WTC11 (cell line): Measurements from ENCODE around the gene MDN1. TPM values are rescaled to one million over a fixed set of nuclear protein-coding genes. Genes with fewer than 3 reads are reported as not detected.

Experiments used
- ATAC-seq: fragments of 200-7000 bp; cut with Tn5 transposase; 2 replicates; pipeline ENCODE4 v1.10.0; 2021; ENCODE audit warnings: mild to moderate bottlenecking, moderate library complexity
- CTCF ChIA-PET: fragments of 300-600 bp; sonication (Branson Sonifier 250); formaldehyde crosslinking; loops from one replicate; lab custom pipeline; 2021; ENCODE audit warnings: antibody characterized with exemption; lab: Charles Lee
- POLR2A ChIA-PET: fragments of 350-600 bp; sonication (Branson Sonifier 250); formaldehyde crosslinking; loops from one replicate; lab custom pipeline; 2021; ENCODE audit warnings: antibody characterized with exemption; lab: Charles Lee
- DNase-seq: peaks from one replicate; pipeline ENCODE4 v3.0.0; 2021; ENCODE audit warnings: low spot score
- H3K27ac Mint-ChIP-seq: 2 replicates; pipeline ENCODE4 v1.8.0; 2021; ENCODE audit warnings: mixed read lengths
- H3K27me3 Mint-ChIP-seq: 2 replicates; pipeline ENCODE4 v1.8.0; 2021; ENCODE audit warnings: low read depth, mild to moderate bottlenecking, moderate library complexity, mixed read lengths
- H3K36me3 Mint-ChIP-seq: 2 replicates; pipeline ENCODE4 v1.8.0; 2021; ENCODE audit warnings: mixed read lengths
- H3K4me1 Mint-ChIP-seq: 2 replicates; pipeline ENCODE4 v1.8.0; 2022; ENCODE audit warnings: mixed read lengths
- H3K4me3 Mint-ChIP-seq: 2 replicates; pipeline ENCODE4 v1.8.0; 2021; ENCODE audit warnings: mild to moderate bottlenecking, moderate library complexity, mixed read lengths
- H3K9me3 Mint-ChIP-seq: 2 replicates; pipeline ENCODE4 v1.8.0; 2021; ENCODE audit warnings: mixed read lengths
- ATF2 ChIP-seq: sonication (generic); formaldehyde crosslinking; IDR thresholded peaks from 2 replicates; pipeline ENCODE4 v1.8.1; 2022; ENCODE audit warnings: low read depth, missing genetic modification reagents, borderline replicate concordance
- CTCF ChIP-seq: fragments of 200-600 bp; IDR thresholded peaks from 2 replicates; pipeline ENCODE4 v1.8.0; 2022; ENCODE audit warnings: antibody characterized with exemption
- GABPB1 ChIP-seq: sonication (generic); formaldehyde crosslinking; IDR thresholded peaks from 2 replicates; pipeline ENCODE4 v1.8.1; 2023; ENCODE audit warnings: mild to moderate bottlenecking, missing genetic modification reagents
- GRHL2 ChIP-seq: fragments of 250-450 bp; sonication (Bioruptor Pico); IDR thresholded peaks from 2 replicates; pipeline ENCODE4 v1.8.0; 2022; ENCODE audit warnings: mild to moderate bottlenecking, moderate library complexity; ENCODE audit not compliant: insufficient replicate concordance, severe bottlenecking
- HMGA2 ChIP-seq: fragments of 250-450 bp; sonication (Bioruptor Pico); IDR thresholded peaks from 2 replicates; pipeline ENCODE4 v1.4.0; 2021; ENCODE audit warnings: mild to moderate bottlenecking, moderate library complexity
- IRF1 ChIP-seq: sonication (generic); formaldehyde crosslinking; IDR thresholded peaks from 2 replicates; pipeline ENCODE4 v1.8.0; 2023; ENCODE audit warnings: missing genetic modification reagents
- JUN ChIP-seq: sonication (generic); formaldehyde crosslinking; IDR thresholded peaks from 2 replicates; pipeline ENCODE4 v1.8.0; 2023; ENCODE audit warnings: mild to moderate bottlenecking, missing genetic modification reagents
- MLX ChIP-seq: sonication (generic); formaldehyde crosslinking; IDR thresholded peaks from 2 replicates; pipeline ENCODE4 v1.8.1; 2023; ENCODE audit warnings: mild to moderate bottlenecking, missing genetic modification reagents, moderate library complexity
- OVOL2 ChIP-seq: fragments of 250-450 bp; sonication (Bioruptor Pico); IDR thresholded peaks from 2 replicates; pipeline ENCODE4 v1.9.0; 2021; ENCODE audit warnings: mild to moderate bottlenecking, borderline replicate concordance
- TP53 ChIP-seq: sonication (generic); formaldehyde crosslinking; IDR thresholded peaks from 2 replicates; pipeline ENCODE4 v1.8.1; 2023; ENCODE audit warnings: mild to moderate bottlenecking, missing genetic modification reagents
- ZNF263 ChIP-seq: sonication (generic); formaldehyde crosslinking; IDR thresholded peaks from 2 replicates; pipeline ENCODE4 v1.8.1; 2022; ENCODE audit warnings: low read depth, mild to moderate bottlenecking, moderate library complexity, missing genetic modification reagents
- ZNF416 ChIP-seq: fragments of 250-450 bp; sonication (Bioruptor Pico); IDR thresholded peaks from 2 replicates; pipeline ENCODE4 v1.9.0; 2021; ENCODE audit warnings: mild to moderate bottlenecking, inconsistent platforms
- ZNF671 ChIP-seq: fragments of 250-450 bp; sonication (Bioruptor Pico); IDR thresholded peaks from 2 replicates; pipeline ENCODE4 v1.8.0; 2021; ENCODE audit warnings: mild to moderate bottlenecking
- total RNA-seq: library from RNA; stranded (reverse); gene quantifications from 3 replicates; pipeline ENCODE4 v1.2.3, GENCODE V29; 2021
- TF ChIP-seq, protein P1 (sequence below): sonication (generic); formaldehyde crosslinking; IDR thresholded peaks from 2 replicates; pipeline ENCODE4 v1.8.0; 2022; ENCODE audit warnings: missing genetic modification reagents
- TF ChIP-seq, protein P2 (sequence below): sonication (generic); formaldehyde crosslinking; IDR thresholded peaks from 2 replicates; pipeline ENCODE4 v1.8.1; 2023; ENCODE audit warnings: mild to moderate bottlenecking, missing genetic modification reagents, moderate library complexity
- TF ChIP-seq, protein P3 (sequence below): fragments of 250-450 bp; sonication (Bioruptor Pico); IDR thresholded peaks from 2 replicates; pipeline ENCODE4 v1.9.0; 2021; ENCODE audit warnings: moderate library complexity, mild to moderate bottlenecking, inconsistent platforms, borderline replicate concordance

MDN1 gene
- total RNA-seq, 1 experiment from 2014 or later = 195 TPM

DNA sequence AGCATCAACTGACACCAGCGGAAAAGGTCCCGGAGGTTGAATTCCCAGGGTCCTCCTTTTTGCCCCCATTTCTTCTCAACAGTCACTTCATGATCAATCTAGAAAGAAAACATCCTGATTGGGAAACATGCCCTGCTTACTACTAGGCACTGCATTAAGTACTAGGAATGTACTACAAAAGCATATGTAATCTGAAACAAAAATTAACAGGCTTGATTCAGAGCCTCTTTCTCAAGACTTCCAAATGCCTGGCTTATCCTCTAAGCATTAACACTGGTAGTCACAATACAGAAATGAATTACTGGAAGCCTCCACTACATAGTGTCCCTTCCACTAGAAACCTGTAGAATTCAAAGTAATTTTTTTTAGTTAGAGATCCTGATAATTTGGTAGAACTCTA is 96.5 kb downstream of the MDN1 start (continued):
- TF ChIP-seq IRF1 (CRISPR knock-in tag) = no peak
- no peak for TF ChIP-seq ZNF263 (CRISPR knock-in tag)
- TF ChIP-seq, protein P1, sequence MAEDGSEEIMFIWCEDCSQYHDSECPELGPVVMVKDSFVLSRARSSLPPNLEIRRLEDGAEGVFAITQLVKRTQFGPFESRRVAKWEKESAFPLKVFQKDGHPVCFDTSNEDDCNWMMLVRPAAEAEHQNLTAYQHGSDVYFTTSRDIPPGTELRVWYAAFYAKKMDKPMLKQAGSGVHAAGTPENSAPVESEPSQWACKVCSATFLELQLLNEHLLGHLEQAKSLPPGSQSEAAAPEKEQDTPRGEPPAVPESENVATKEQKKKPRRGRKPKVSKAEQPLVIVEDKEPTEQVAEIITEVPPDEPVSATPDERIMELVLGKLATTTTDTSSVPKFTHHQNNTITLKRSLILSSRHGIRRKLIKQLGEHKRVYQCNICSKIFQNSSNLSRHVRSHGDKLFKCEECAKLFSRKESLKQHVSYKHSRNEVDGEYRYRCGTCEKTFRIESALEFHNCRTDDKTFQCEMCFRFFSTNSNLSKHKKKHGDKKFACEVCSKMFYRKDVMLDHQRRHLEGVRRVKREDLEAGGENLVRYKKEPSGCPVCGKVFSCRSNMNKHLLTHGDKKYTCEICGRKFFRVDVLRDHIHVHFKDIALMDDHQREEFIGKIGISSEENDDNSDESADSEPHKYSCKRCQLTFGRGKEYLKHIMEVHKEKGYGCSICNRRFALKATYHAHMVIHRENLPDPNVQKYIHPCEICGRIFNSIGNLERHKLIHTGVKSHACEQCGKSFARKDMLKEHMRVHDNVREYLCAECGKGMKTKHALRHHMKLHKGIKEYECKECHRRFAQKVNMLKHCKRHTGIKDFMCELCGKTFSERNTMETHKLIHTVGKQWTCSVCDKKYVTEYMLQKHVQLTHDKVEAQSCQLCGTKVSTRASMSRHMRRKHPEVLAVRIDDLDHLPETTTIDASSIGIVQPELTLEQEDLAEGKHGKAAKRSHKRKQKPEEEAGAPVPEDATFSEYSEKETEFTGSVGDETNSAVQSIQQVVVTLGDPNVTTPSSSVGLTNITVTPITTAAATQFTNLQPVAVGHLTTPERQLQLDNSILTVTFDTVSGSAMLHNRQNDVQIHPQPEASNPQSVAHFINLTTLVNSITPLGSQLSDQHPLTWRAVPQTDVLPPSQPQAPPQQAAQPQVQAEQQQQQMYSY (CRISPR knock-in tag) = no peak
- TF ChIP-seq ZNF671 (CRISPR knock-in tag) = no peak
- no peak for TF ChIP-seq ZNF416 (CRISPR knock-in tag)

DNA sequence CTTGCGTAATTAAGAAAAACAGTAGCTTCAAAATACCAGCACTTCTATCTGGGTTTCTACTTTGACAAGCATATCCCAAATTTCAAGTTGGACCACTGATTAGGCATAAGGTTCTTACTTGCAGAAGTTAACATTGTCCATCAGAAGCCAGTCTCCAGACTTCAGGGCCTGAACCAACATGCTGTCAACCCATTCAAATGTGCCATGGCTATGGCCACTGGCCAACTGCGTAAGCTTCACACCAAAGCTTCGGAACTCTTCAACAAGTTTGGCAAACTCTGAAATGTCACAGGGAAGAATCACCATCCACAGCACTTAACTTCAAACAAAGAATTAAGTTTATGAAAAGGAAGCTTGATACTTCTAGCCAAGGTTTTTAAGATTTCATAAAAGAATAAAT is 103.1 kb downstream of the MDN1 start:
- ATAC-seq = no peak
- no peaks in the 10 kb centered on the region for H3K4me1 Mint-ChIP-seq
- H3K27ac Mint-ChIP-seq = no peak overlapping the region
- peaks cover 91% of the 10 kb centered on the region for H3K36me3 Mint-ChIP-seq
- ChIA-PET CTCF (no interaction called here), POLR2A (no interaction called here)
- TF ChIP-seq HMGA2 (CRISPR knock-in tag) (no peak), GRHL2 (no peak), GABPB1 (CRISPR knock-in tag) (no peak), ZNF263 (CRISPR knock-in tag) (no peak), OVOL2 (CRISPR knock-in tag) (no peak), JUN (CRISPR knock-in tag) (no peak), MLX (CRISPR knock-in tag) (no peak), TP53 (CRISPR knock-in tag) (no peak), CTCF (no peak), ATF2 (CRISPR knock-in tag) (no peak)
- TF ChIP-seq, protein P2, sequence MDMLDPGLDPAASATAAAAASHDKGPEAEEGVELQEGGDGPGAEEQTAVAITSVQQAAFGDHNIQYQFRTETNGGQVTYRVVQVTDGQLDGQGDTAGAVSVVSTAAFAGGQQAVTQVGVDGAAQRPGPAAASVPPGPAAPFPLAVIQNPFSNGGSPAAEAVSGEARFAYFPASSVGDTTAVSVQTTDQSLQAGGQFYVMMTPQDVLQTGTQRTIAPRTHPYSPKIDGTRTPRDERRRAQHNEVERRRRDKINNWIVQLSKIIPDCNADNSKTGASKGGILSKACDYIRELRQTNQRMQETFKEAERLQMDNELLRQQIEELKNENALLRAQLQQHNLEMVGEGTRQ (CRISPR knock-in tag) = no peak
- TF ChIP-seq, protein P3, sequence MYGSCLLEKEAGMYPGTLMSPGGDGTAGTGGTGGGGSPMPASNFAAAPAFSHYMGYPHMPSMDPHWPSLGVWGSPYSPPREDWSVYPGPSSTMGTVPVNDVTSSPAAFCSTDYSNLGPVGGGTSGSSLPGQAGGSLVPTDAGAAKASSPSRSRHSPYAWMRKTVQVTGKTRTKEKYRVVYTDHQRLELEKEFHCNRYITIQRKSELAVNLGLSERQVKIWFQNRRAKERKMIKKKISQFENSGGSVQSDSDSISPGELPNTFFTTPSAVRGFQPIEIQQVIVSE = no peak
- no peak overlapping the region for H3K4me3 Mint-ChIP-seq
- H3K27me3 Mint-ChIP-seq = no peaks in the 10 kb centered on the region
- no peaks in the 10 kb centered on the region for H3K9me3 Mint-ChIP-seq
- DNase-seq = no peak
